Renal cortical epithelial cell (primary cell): ENCODE measurements around the gene MT3. TPM values are rescaled to one million over a fixed set of nuclear protein-coding genes. Genes with fewer than 3 reads are reported as not detected.
"Not testable (repeated sequence)": the region's sequence is repeated elsewhere in the genome, so short reads cannot be mapped to it uniquely, and the experiment has no call there.

Source experiments
- DNase-seq: peaks from one replicate; pipeline ENCODE4 v3.0.0-alpha.2; 2011; ENCODE audit warnings: low read depth
- total RNA-seq: library from RNA; depleted of rRNA; stranded (reverse); fragments of >200 nt; gene quantifications from 2 replicates; pipeline ENCODE4 v1.2.3, GENCODE V29; 2014

The MT3 gene
- total RNA-seq, 1 donor from 2014 or later: not detected

- DNase-seq: no peak
These were observed 8.8 kb upstream of the MT3 start for GRCh38 chr16:56580391-56581048.

- DNase-seq: not testable (repeated sequence)
These were observed 6.4 kb upstream of the MT3 start for GRCh38 chr16:56582911-56583310.

- DNase-seq: no peak
These were observed 5.8 kb upstream of the MT3 start for GRCh38 chr16:56583351-56584168.

- DNase-seq: no peak
These were observed 5.1 kb upstream of the MT3 start for GRCh38 chr16:56584276-56584675.

GRCh38 chr16:56588781-56589140, 567 bp upstream of the MT3 start:
- DNase-seq: no peak

- no peak for DNase-seq
These were observed 2.2 kb downstream of the MT3 start for GRCh38 chr16:56591377-56592060.

GRCh38 chr16:56593573-56594291, 4.4 kb downstream of the MT3 start:
- DNase-seq: no peak

- DNase-seq: no peak
These were observed 4.9 kb downstream of the MT3 start for GRCh38 chr16:56594292-56594619.

- DNase-seq: peak; percentile 30
These were observed 11.2 kb downstream of the MT3 start for GRCh38 chr16:56600398-56600999.

- DNase-seq: no peak
These were observed 12.0 kb downstream of the MT3 start for GRCh38 chr16:56601325-56601724.

- DNase-seq: peak; percentile 48
These were observed 14.3 kb downstream of the MT3 start for GRCh38 chr16:56603589-56603988.

- DNase-seq: no peak
These were observed 15.6 kb downstream of the MT3 start for GRCh38 chr16:56604966-56605365.

GRCh38 chr16:56605475-56605874, 16.1 kb downstream of the MT3 start:
- DNase-seq: no peak

GRCh38 chr16:56606071-56606475, 16.7 kb downstream of the MT3 start:
- DNase-seq: no peak

GRCh38 chr16:56606476-56607108, 17.3 kb downstream of the MT3 start:
- DNase-seq: peak; percentile 92

GRCh38 chr16:56607109-56607618, 17.8 kb downstream of the MT3 start:
- DNase-seq: peak; percentile 99

- no peak for DNase-seq
These were observed 18.3 kb downstream of the MT3 start for GRCh38 chr16:56607675-56608042.

- peak; percentile 89 for DNase-seq
These were observed 18.9 kb downstream of the MT3 start, which contains the start of gene MT2A for GRCh38 chr16:56608043-56608875. TSS of gene MT2A (plus strand) at chr16:56608584. CDS start at chr16:56608656, 72 bp downstream.

- no peak for DNase-seq
These were observed 19.6 kb downstream of the MT3 start for GRCh38 chr16:56608876-56609462.

- DNase-seq: peak; percentile 85
These were observed 20.2 kb downstream of the MT3 start for GRCh38 chr16:56609463-56609921.
